Measurements from ENCODE around the gene HEXB. TPM values are rescaled to one million over a fixed set of nuclear protein-coding genes. Genes with fewer than 3 reads are reported as not detected.
A peak's percentile ranks its signal among the peaks of the same experiment; 100 is the strongest.

HEXB gene
- total and polyA plus RNA-seq, 2 of the 8 experiments (the other 6 are each of a cell fraction or from before 2014, with no cell fraction given) = 39.7 to 69.2 TPM

DNA sequence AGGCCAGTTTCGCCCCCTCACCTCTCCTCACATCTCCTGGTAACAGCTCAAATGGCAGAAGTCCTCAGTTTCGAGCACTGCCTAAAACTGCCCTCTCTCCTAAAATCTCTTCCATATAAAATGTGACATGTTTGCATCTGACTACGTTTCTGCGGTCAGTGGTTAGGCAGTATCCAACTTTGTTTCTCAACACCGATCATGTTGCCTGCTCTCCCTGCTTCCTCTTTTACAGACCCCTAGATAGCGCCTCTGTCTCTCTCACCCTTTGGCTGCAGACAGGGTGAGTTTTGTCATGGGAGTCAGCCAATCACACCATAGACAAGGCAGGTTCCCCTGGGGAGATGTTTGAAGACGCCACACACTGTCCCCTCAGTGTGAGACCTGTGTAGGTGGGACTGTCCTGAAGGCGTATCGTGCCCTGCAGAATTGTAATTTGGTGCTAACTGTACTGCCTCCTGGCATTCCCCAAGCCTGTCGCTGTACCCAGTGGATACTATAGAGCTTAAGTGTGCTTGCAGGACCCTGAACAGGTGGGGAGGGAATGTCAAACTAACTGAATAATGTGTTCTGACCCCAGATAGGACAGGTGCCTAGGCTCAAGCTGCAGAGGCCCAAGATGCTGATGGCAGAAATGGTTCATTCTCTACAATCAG lies 1.1 kb downstream of the HEXB start:
- Histone ChIP-seq H2AK5ac (ENCODE audit: low read depth, low read length) (no peak overlapping the region), H2BK120ac (replicated peaks; ENCODE audit: low read depth, low read length) (no peak overlapping the region), H3K23me2 (ENCODE audit: low read depth, low read length) (peaks cover 4% of the 10 kb centered on the region; the same call in 1 of the 2 replicates), H3K9me3 (ENCODE audit: insufficient read depth in 2 of 2, low read depth in 1 of 2, low read length in 1 of 2) (no peaks in the 10 kb centered on the region), H3K23ac (ENCODE audit: insufficient read length) (no peak overlapping the region), H3K56ac (replicated peaks; ENCODE audit: insufficient read length, low read depth, low read length) (no peak overlapping the region), H4K5ac (ENCODE audit: insufficient read length, low read depth, low read length) (no peak overlapping the region), H3K4me2 (ENCODE audit: insufficient read depth in 1 of 2, low read depth in 2 of 2, low read length in 2 of 2) (peak overlapping the region; percentile 78 to 94), H3K79me1 (ENCODE audit: low read depth, low read length) (no peaks in the 10 kb centered on the region), H3K27ac (ENCODE audit: low read depth, low read length) (no peak overlapping the region), H3K9ac (replicated peaks in 1 of 4; ENCODE audit: extremely low read depth in 1 of 4, low read depth in 3 of 4, low read length in 3 of 4) (no peak overlapping the region), H3K36me3 (ENCODE audit: control insufficient read depth in 2 of 4, insufficient read depth in 4 of 4, low read length in 3 of 4) (peaks cover 0 to 10% (median 1%) of the 10 kb centered on the region in 4 experiments; a peak in 2 of 8 replicates), H2BK20ac (ENCODE audit: low read length) (no peak overlapping the region), H2BK15ac (ENCODE audit: low read length) (no peak overlapping the region), H2AFZ (ENCODE audit: low read length) (no peak overlapping the region), H2BK5ac (ENCODE audit: low read depth, low read length) (no peak overlapping the region), H3K4me1 (replicated peaks in 1 of 4; ENCODE audit: control insufficient read depth in 3 of 4, insufficient read depth in 4 of 4, low read length in 3 of 4) (peaks cover 0 to 4% (median 2%) of the 10 kb centered on the region in 4 experiments; a peak in 4 of 7 replicates), H3K14ac (ENCODE audit: insufficient read length) (no peak overlapping the region), H3K18ac (ENCODE audit: extremely low read depth, low read length) (no peak overlapping the region), H2BK12ac (ENCODE audit: low read depth, low read length) (no peak overlapping the region), H3K4ac (replicated peaks; ENCODE audit: insufficient read length, low read depth, low read length) (no peak overlapping the region), H3K27me3 (replicated peaks in 1 of 4; ENCODE audit: control insufficient read depth in 3 of 4, extremely low read depth in 1 of 4, insufficient read depth in 3 of 4, low read length in 3 of 4) (peaks cover 0 to 2% (median 0%) of the 10 kb centered on the region in 4 experiments; a peak in 1 of 7 replicates), H4K8ac (ENCODE audit: extremely low read depth, insufficient read depth, low read length) (no peak overlapping the region), H3K79me2 (ENCODE audit: control insufficient read depth in 1 of 2, insufficient read depth in 2 of 2, low read length in 2 of 2) (0 out of 4 replicates have a peak, but pooled peaks cover 0 to 2% of the 10 kb centered on the region in 2 experiments), H4K91ac (replicated peaks; ENCODE audit: insufficient read length, low read length) (no peak overlapping the region), H3K4me3 (ENCODE audit: extremely low read depth in 1 of 4, insufficient read depth in 2 of 4, low read depth in 3 of 4, low read length in 4 of 4) (peak overlapping the region; percentile 68 to 87 (median 76); a peak in 7 of 8 replicates), H4K20me1 (replicated peaks in 1 of 2; ENCODE audit: control insufficient read depth in 1 of 2, insufficient read depth in 2 of 2, low read length in 2 of 2) (peaks cover 0 to 8% of the 10 kb centered on the region in 2 experiments)
- CTCF ChIA-PET (ENCODE audit: partially characterized antibody) = interaction anchor here (1.0 to 1.2 kb wide), 3 partner anchors 10 to 772 kb away, joined by 3 to 4 read pairs (median 3); no protein-coding TSS in a partner anchor
- FAIRE-seq (no peak), DNase-seq (ENCODE audit: low read depth in 1 of 2, low spot score in 2 of 2) (no peak)
- TF ChIP-seq, protein P1, sequence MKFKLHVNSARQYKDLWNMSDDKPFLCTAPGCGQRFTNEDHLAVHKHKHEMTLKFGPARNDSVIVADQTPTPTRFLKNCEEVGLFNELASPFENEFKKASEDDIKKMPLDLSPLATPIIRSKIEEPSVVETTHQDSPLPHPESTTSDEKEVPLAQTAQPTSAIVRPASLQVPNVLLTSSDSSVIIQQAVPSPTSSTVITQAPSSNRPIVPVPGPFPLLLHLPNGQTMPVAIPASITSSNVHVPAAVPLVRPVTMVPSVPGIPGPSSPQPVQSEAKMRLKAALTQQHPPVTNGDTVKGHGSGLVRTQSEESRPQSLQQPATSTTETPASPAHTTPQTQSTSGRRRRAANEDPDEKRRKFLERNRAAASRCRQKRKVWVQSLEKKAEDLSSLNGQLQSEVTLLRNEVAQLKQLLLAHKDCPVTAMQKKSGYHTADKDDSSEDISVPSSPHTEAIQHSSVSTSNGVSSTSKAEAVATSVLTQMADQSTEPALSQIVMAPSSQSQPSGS (IDR thresholded peaks at IDR 0.05; ENCODE audit: low read length) = no peak
- TF ChIP-seq TAF7 (optimal IDR thresholded peaks at IDR 0.05; ENCODE audit: borderline replicate concordance, low read depth, low read length) (no peak), RFX5 (IDR thresholded peaks at IDR 0.05; ENCODE audit: borderline replicate concordance, low read depth, low read length) (no peak), JUN (IDR thresholded peaks at IDR 0.05; ENCODE audit: low read depth, low read length) (no peak), KDM5A (IDR thresholded peaks at IDR 0.05; ENCODE audit: low read length) (no peak), SIX5 (IDR thresholded peaks at IDR 0.05; ENCODE audit: low read depth, low read length) (no peak)
- POLR2A ChIA-PET (ENCODE audit: partially characterized antibody) = interaction anchor here (0.7 to 1.5 kb wide), 7 partner anchors 10 to 370 kb away, joined by 3 to 6 read pairs (median 3); partner anchors contain the start of genes ENC1 and FAM169A
- WGBS, 2 experiments (ENCODE audit: extremely low coverage in 1 of 2, insufficient coverage in 1 of 2, insufficient read length in 1 of 2, insufficient replicate concordance in 2 of 2, low coverage in 1 of 2, low lambda C conversion rate in 2 of 2, missing lambda C conversion rate in 1 of 2) = 87% methylated on average over 10 of the region's 10 CpGs; no CpG with 5 or more reads in 1 of the 2 experiments
